ENCODE data around the gene BPTF.

The BPTF gene

DNA sequence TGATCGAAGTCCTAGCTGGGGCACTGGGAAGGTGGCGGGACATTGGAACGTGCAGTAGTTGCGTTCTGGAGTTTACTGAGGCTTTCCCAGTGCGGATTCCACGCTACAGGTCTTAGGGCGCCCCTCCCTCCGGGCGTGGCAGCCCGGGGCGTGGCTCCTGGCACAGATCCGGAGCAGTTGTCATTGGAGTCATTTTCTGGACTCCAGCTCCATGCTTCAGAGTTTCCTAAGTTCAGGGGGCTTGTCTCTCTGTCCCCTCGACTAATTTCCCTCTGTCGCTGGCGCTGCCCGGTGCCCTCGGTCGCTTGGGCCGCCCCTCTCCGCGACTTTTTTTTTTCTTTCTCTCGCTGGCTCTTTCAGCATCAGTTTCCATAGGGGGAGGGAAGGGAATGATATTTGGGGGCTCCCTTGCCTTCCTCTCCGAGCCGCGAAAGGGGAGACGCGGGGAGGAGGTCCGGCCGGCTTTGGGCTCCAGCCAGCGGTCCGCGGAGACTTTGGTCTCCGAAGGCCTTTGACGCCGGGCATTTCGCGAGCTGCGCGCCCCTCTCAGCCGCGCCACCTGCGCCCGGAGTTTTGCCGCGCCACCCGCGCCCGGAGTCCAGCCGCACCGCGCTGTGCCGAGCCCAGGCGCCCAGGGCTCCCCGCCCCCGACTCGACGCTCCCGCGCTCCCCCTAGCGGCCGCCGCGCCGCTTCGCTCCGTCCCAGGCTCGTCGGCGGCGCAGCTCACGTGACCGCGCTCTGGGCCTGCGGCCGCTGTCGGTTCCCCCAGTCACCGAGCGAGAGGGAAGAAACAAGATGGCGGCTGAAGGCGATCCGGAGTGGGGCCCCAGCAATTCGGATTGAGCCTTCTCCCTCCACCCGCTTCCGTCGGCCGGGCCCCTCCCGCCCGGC is at the start of gene BPTF (continued):
- TF ChIP-seq, protein P1, sequence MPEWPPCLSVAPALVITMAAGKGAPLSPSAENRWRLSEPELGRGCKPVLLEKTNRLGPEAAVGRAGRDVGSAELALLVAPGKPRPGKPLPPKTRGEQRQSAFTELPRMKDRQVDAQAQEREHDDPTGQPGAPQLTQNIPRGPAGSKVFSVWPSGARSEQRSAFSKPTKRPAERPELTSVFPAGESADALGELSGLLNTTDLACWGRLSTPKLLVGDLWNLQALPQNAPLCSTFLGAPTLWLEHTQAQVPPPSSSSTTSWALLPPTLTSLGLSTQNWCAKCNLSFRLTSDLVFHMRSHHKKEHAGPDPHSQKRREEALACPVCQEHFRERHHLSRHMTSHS (tag by site-specific recombination; IDR thresholded peaks at IDR 0.05): no peak
- TF ChIP-seq ZNF473 (tag by site-specific recombination; IDR thresholded peaks at IDR 0.05) (no peak), ZBTB1 (tag by site-specific recombination; IDR thresholded peaks at IDR 0.05) (no peak), ZNF10 (tag by site-specific recombination; IDR thresholded peaks at IDR 0.05) (no peak), ZNF311 (tag by site-specific recombination; IDR thresholded peaks at IDR 0.05; ENCODE audit: borderline replicate concordance) (no peak), ZNF211 (tag by site-specific recombination; IDR thresholded peaks at IDR 0.05; ENCODE audit: low read depth) (no peak), KLF7 (tag by site-specific recombination; IDR thresholded peaks at IDR 0.05; ENCODE audit: borderline replicate concordance) (peak; percentile 83), GFI1B (tag by site-specific recombination; IDR thresholded peaks at IDR 0.05) (no peak), BCL11A (tag by site-specific recombination; IDR thresholded peaks at IDR 0.05; ENCODE audit: low read depth) (no peak), ZNF521 (tag by site-specific recombination; IDR thresholded peaks at IDR 0.05) (no peak), ZNF174 (tag by site-specific recombination; IDR thresholded peaks at IDR 0.05) (no peak), ZNF302 (tag by site-specific recombination; IDR thresholded peaks at IDR 0.05; ENCODE audit: low read depth) (no peak), YY2 (tag by site-specific recombination; IDR thresholded peaks at IDR 0.05) (no peak), ZNF501 (tag by site-specific recombination; IDR thresholded peaks at IDR 0.05) (no peak), ZEB2 (tag by site-specific recombination; IDR thresholded peaks at IDR 0.05) (no peak; the same call in 1 of the 2 replicates), ZNF654 (tag by site-specific recombination; IDR thresholded peaks at IDR 0.05; ENCODE audit: low read depth) (no peak), ZNF571 (tag by site-specific recombination; IDR thresholded peaks at IDR 0.05) (no peak), FEZF1 (tag by site-specific recombination; IDR thresholded peaks at IDR 0.05) (no peak)
- TF ChIP-seq, protein P2, sequence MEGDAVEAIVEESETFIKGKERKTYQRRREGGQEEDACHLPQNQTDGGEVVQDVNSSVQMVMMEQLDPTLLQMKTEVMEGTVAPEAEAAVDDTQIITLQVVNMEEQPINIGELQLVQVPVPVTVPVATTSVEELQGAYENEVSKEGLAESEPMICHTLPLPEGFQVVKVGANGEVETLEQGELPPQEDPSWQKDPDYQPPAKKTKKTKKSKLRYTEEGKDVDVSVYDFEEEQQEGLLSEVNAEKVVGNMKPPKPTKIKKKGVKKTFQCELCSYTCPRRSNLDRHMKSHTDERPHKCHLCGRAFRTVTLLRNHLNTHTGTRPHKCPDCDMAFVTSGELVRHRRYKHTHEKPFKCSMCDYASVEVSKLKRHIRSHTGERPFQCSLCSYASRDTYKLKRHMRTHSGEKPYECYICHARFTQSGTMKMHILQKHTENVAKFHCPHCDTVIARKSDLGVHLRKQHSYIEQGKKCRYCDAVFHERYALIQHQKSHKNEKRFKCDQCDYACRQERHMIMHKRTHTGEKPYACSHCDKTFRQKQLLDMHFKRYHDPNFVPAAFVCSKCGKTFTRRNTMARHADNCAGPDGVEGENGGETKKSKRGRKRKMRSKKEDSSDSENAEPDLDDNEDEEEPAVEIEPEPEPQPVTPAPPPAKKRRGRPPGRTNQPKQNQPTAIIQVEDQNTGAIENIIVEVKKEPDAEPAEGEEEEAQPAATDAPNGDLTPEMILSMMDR (tag by site-specific recombination; IDR thresholded peaks at IDR 0.05): peak; percentile 63
- TF ChIP-seq, protein P3, sequence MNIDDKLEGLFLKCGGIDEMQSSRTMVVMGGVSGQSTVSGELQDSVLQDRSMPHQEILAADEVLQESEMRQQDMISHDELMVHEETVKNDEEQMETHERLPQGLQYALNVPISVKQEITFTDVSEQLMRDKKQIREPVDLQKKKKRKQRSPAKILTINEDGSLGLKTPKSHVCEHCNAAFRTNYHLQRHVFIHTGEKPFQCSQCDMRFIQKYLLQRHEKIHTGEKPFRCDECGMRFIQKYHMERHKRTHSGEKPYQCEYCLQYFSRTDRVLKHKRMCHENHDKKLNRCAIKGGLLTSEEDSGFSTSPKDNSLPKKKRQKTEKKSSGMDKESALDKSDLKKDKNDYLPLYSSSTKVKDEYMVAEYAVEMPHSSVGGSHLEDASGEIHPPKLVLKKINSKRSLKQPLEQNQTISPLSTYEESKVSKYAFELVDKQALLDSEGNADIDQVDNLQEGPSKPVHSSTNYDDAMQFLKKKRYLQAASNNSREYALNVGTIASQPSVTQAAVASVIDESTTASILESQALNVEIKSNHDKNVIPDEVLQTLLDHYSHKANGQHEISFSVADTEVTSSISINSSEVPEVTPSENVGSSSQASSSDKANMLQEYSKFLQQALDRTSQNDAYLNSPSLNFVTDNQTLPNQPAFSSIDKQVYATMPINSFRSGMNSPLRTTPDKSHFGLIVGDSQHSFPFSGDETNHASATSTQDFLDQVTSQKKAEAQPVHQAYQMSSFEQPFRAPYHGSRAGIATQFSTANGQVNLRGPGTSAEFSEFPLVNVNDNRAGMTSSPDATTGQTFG (tag by site-specific recombination; IDR thresholded peaks at IDR 0.05; ENCODE audit: borderline replicate concordance): no peak
- TF ChIP-seq, protein P4, sequence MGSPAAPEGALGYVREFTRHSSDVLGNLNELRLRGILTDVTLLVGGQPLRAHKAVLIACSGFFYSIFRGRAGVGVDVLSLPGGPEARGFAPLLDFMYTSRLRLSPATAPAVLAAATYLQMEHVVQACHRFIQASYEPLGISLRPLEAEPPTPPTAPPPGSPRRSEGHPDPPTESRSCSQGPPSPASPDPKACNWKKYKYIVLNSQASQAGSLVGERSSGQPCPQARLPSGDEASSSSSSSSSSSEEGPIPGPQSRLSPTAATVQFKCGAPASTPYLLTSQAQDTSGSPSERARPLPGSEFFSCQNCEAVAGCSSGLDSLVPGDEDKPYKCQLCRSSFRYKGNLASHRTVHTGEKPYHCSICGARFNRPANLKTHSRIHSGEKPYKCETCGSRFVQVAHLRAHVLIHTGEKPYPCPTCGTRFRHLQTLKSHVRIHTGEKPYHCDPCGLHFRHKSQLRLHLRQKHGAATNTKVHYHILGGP (tag by site-specific recombination; IDR thresholded peaks at IDR 0.05): no peak
- TF ChIP-seq, protein P5, sequence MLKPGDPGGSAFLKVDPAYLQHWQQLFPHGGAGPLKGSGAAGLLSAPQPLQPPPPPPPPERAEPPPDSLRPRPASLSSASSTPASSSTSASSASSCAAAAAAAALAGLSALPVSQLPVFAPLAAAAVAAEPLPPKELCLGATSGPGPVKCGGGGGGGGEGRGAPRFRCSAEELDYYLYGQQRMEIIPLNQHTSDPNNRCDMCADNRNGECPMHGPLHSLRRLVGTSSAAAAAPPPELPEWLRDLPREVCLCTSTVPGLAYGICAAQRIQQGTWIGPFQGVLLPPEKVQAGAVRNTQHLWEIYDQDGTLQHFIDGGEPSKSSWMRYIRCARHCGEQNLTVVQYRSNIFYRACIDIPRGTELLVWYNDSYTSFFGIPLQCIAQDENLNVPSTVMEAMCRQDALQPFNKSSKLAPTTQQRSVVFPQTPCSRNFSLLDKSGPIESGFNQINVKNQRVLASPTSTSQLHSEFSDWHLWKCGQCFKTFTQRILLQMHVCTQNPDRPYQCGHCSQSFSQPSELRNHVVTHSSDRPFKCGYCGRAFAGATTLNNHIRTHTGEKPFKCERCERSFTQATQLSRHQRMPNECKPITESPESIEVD (tag by site-specific recombination; IDR thresholded peaks at IDR 0.05): no peak
- TF ChIP-seq, protein P6, sequence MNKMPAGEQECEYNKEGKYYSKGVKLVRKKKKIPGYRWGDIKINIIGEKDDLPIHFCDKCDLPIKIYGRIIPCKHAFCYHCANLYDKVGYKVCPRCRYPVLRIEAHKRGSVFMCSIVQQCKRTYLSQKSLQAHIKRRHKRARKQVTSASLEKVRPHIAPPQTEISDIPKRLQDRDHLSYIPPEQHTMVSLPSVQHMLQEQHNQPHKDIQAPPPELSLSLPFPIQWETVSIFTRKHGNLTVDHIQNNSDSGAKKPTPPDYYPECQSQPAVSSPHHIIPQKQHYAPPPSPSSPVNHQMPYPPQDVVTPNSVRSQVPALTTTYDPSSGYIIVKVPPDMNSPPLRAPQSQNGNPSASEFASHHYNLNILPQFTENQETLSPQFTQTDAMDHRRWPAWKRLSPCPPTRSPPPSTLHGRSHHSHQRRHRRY (tag by site-specific recombination; IDR thresholded peaks at IDR 0.05): no peak
- TF ChIP-seq, protein P7, sequence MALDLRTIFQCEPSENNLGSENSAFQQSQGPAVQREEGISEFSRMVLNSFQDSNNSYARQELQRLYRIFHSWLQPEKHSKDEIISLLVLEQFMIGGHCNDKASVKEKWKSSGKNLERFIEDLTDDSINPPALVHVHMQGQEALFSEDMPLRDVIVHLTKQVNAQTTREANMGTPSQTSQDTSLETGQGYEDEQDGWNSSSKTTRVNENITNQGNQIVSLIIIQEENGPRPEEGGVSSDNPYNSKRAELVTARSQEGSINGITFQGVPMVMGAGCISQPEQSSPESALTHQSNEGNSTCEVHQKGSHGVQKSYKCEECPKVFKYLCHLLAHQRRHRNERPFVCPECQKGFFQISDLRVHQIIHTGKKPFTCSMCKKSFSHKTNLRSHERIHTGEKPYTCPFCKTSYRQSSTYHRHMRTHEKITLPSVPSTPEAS (tag by site-specific recombination; IDR thresholded peaks at IDR 0.05): no peak
- TF ChIP-seq, protein P8, sequence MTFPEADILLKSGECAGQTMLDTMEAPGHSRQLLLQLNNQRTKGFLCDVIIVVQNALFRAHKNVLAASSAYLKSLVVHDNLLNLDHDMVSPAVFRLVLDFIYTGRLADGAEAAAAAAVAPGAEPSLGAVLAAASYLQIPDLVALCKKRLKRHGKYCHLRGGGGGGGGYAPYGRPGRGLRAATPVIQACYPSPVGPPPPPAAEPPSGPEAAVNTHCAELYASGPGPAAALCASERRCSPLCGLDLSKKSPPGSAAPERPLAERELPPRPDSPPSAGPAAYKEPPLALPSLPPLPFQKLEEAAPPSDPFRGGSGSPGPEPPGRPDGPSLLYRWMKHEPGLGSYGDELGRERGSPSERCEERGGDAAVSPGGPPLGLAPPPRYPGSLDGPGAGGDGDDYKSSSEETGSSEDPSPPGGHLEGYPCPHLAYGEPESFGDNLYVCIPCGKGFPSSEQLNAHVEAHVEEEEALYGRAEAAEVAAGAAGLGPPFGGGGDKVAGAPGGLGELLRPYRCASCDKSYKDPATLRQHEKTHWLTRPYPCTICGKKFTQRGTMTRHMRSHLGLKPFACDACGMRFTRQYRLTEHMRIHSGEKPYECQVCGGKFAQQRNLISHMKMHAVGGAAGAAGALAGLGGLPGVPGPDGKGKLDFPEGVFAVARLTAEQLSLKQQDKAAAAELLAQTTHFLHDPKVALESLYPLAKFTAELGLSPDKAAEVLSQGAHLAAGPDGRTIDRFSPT (tag by site-specific recombination; IDR thresholded peaks at IDR 0.05): peak; percentile 24; the same call in 1 of the 2 replicates
